H1 (cell line): ENCODE results near the gene BTC. TPM values are rescaled to one million over a fixed set of nuclear protein-coding genes. Genes with fewer than 3 reads are reported as not detected.

ENCODE experiments used
- BACH1 ChIP-seq: IDR thresholded peaks from 2 replicates; pipeline ENCODE4 v1.6.1; 2012; ENCODE audit warnings: low read length, improper control_type of control experiment
- MAFK ChIP-seq: IDR thresholded peaks from 2 replicates; pipeline ENCODE4 v1.6.1; 2012; ENCODE audit warnings: low read depth, mild to moderate bottlenecking, improper control_type of control experiment, low read length
- polyA plus RNA-seq, 7 experiments: library from polyadenylated mRNA; depleted of rRNA in 3 of 7; stranded (reverse) in 5 of 7; unstranded in 2 of 7; fragments of >200 nt in 5 of 7; fragments of 200-250 nt in 2 of 7; gene quantifications; 1 replicate in 5 of 7; 2 replicates in 1 of 7; 4 replicates in 1 of 7; pipeline versions ENCODE4 v1.2.1 to v1.2.3, GENCODE V29; 2011 to 2013; ENCODE audit warnings: missing spikeins in 2 of 7, mixed read lengths in 2 of 7
- total RNA-seq: library from RNA; stranded (reverse); fragmentation: NEBNext Ultra II Directional; extraction: Animal tissue kit (Norgen Biotek cat#: 25700); gene quantifications from 2 replicates; pipeline ENCODE4 v1.2.1, GENCODE V29; 2021

Gene BTC
- total and polyA plus RNA-seq, 2 of the 8 experiments (the other 6 are each of a cell fraction or from before 2014, with no cell fraction given), result 0.09 TPM; not detected in 1

- TF ChIP-seq MAFK (no peak), BACH1 (no peak)
These were observed 42.5 kb downstream of the BTC start (continued) for GRCh38 chr4:74751856-74752255.
